GM12878 (cell line): ENCODE data around the gene C4orf36. TPM values are rescaled to one million over a fixed set of nuclear protein-coding genes. Genes with fewer than 3 reads are reported as not detected.

Source experiments
- ATAC-seq: fragments of 200-7000 bp; cut with Tn5 transposase; 3 replicates; pipeline ENCODE4 v1.9.1; 2020; ENCODE audit warnings: mild to moderate bottlenecking, moderate library complexity
- BruUV-seq: library from RNA; stranded (reverse); fragments of 400-500 nt; replicated peaks from 2 replicates; lab custom pipeline; 2021; lab: Mats Ljungman, UMichigan
- CTCF ChIA-PET: fragments of 300-600 bp; sonication (Branson Sonifier 250); formaldehyde crosslinking; extraction: SDS; loops from one replicate; lab custom pipeline; 2021; ENCODE audit warnings: inconsistent platforms; lab: Yijun Ruan, JAX
- POLR2A ChIA-PET: fragments of 350-600 bp; formaldehyde crosslinking; extraction: SDS; loops from one replicate; lab custom pipeline; 2021; ENCODE audit warnings: inconsistent platforms; lab: Charles Lee
- RAD21 ChIA-PET: fragments of 300-600 bp; sonication (Branson Sonifier 250); formaldehyde crosslinking; loops from one replicate; lab custom pipeline; 2023; ENCODE audit warnings: antibody characterized with exemption; ENCODE audit not compliant: unreplicated experiment; lab: Charles Lee
- SMC1A ChIA-PET: fragments of 300-600 bp; sonication (Branson Sonifier 250); formaldehyde crosslinking; loops from one replicate; lab custom pipeline; 2023; ENCODE audit not compliant: unreplicated experiment, uncharacterized antibody; lab: Charles Lee
- DNase-seq: peaks from one replicate; pipeline ENCODE4 v3.0.0-alpha.2; 2011; ENCODE audit warnings: low read depth, low spot score
- FAIRE-seq: peaks from 3 replicates; lab custom pipeline; 2011; peaks lifted over from hg19 to GRCh38; lab: Jason Lieb, UNC
- H2AFZ ChIP-seq: 2 replicates; pipeline ENCODE4 v1.6.0; 2011; ENCODE audit warnings: low read depth, low read length, control low read depth; ENCODE audit not compliant: control insufficient read depth
- H3K27ac ChIP-seq: 2 replicates; pipeline ENCODE4 v1.5.1; 2011; ENCODE audit warnings: control low read depth; ENCODE audit not compliant: control insufficient read depth, insufficient read depth
- H3K27me3 ChIP-seq, 2 experiments: replicated peaks in 1 of 2; 2 replicates each; pipeline versions ENCODE4 v1.6.0 to v1.6.1; 2011; ENCODE audit warnings: low read length in 1 of 2; ENCODE audit not compliant: control insufficient read depth in 2 of 2, insufficient read depth in 2 of 2
- H3K36me3 ChIP-seq, 2 experiments: 2 replicates each; pipeline ENCODE4 v1.5.1; 2011; ENCODE audit warnings: low read length in 1 of 2; ENCODE audit not compliant: control insufficient read depth in 2 of 2, insufficient read depth in 2 of 2
- H3K4me1 ChIP-seq: 2 replicates; pipeline ENCODE4 v1.6.1; 2011; ENCODE audit warnings: mild to moderate bottlenecking, low read length, moderate library complexity, mixed read lengths; ENCODE audit not compliant: control insufficient read depth, insufficient read depth
- H3K4me2 ChIP-seq: 2 replicates; pipeline ENCODE4 v1.6.0; 2011; ENCODE audit warnings: control low read depth; ENCODE audit not compliant: control insufficient read depth, insufficient read depth
- H3K4me3 ChIP-seq: fragments of 200-600 bp; sonication (generic); 2 replicates; pipeline ENCODE4 v1.5.1; 2016
- H3K79me2 ChIP-seq: 2 replicates; pipeline ENCODE4 v1.6.0; 2011; ENCODE audit warnings: low read length; ENCODE audit not compliant: control insufficient read depth, insufficient read depth
- H3K9ac ChIP-seq: 2 replicates; pipeline ENCODE4 v1.8.0; 2011; ENCODE audit warnings: low read length, control low read depth, mixed read lengths; ENCODE audit not compliant: control insufficient read depth, insufficient read depth
- H3K9me3 ChIP-seq: replicated peaks from 3 replicates; pipeline ENCODE4 v1.5.1; 2011; ENCODE audit warnings: mild to moderate bottlenecking, low read length; ENCODE audit not compliant: control insufficient read depth, insufficient read depth
- H4K20me1 ChIP-seq: 2 replicates; pipeline ENCODE4 v1.6.0; 2011; ENCODE audit not compliant: control insufficient read depth, insufficient read depth
- CREM ChIP-seq: IDR thresholded peaks from 2 replicates; pipeline ENCODE4 v1.6.1; 2014; ENCODE audit warnings: antibody characterized with exemption, low read depth
- EGR1 ChIP-seq, 2 experiments: IDR thresholded peaks; 1 replicate in 1 of 2; 2 replicates in 1 of 2; pipeline ENCODE4 v1.6.1; 2011 to 2012; ENCODE audit warnings: low read depth in 2 of 2, low read length in 2 of 2, borderline replicate concordance in 1 of 2, mild to moderate bottlenecking in 1 of 2, moderate library complexity in 1 of 2
- ESRRA ChIP-seq: IDR thresholded peaks from 2 replicates; pipeline ENCODE4 v1.6.1; 2012; ENCODE audit warnings: mild to moderate bottlenecking, low read length, improper control_type of control experiment
- MTA2 ChIP-seq: fragments of 450-650 bp; IDR thresholded peaks from 2 replicates; pipeline ENCODE4 v1.6.1; 2016; ENCODE audit warnings: low read depth, mild to moderate bottlenecking, moderate library complexity
- NBN ChIP-seq: fragments of 450-650 bp; IDR thresholded peaks from 2 replicates; pipeline ENCODE4 v1.6.1; 2016
- NFXL1 ChIP-seq: fragments of 450-650 bp; IDR thresholded peaks from 2 replicates; pipeline ENCODE4 v1.6.1; 2017; ENCODE audit warnings: antibody characterized with exemption, mild to moderate bottlenecking, borderline replicate concordance
- POLR2AphosphoS2 ChIP-seq: IDR thresholded peaks from 2 replicates; pipeline ENCODE4 v1.6.1; 2011; ENCODE audit warnings: low read depth, mild to moderate bottlenecking, low read length, improper control_type of control experiment, moderate library complexity
- RB1 ChIP-seq: fragments of 450-650 bp; formaldehyde crosslinking; IDR thresholded peaks from 2 replicates; pipeline ENCODE4 v1.6.1; 2017; ENCODE audit warnings: mild to moderate bottlenecking, borderline replicate concordance
- RCOR1 ChIP-seq: conservative IDR thresholded peaks from 2 replicates; pipeline ENCODE4 v1.6.1; 2012; ENCODE audit warnings: low read depth, low read length, improper control_type of control experiment
- TAF1 ChIP-seq: IDR thresholded peaks from 2 replicates; pipeline ENCODE4 v1.6.1; 2011; ENCODE audit warnings: mild to moderate bottlenecking, low read depth, low read length, borderline replicate concordance
- ZZZ3 ChIP-seq: IDR thresholded peaks from 2 replicates; pipeline ENCODE4 v1.6.1; 2011; ENCODE audit warnings: low read depth; ENCODE audit not compliant: control insufficient read depth, insufficient read length
- WGBS: methylation state at CpG from one replicate; pipeline ENCODE4 v1.1.6; 2016; ENCODE audit warnings: low lambda C conversion rate; ENCODE audit not compliant: insufficient replicate concordance, insufficient coverage; ENCODE audit errors: missing lambda C conversion rate; 5-methylcytosine and 5-hydroxymethylcytosine counted together
- in situ Hi-C: fragments of 300-500 bp; cut with MboI; formaldehyde crosslinking; loops from 9 replicates; pipeline ENCODE4 v1.14.3; 2018; ENCODE audit warnings: mixed read lengths
- intact Hi-C: fragments of 100-400 bp; cut with micrococcal nuclease; formaldehyde crosslinking; loops from one replicate; pipeline ENCODE4 v1.14.2; 2022; ENCODE audit not compliant: unreplicated experiment
- polyA plus RNA-seq, 11 experiments: library from polyadenylated mRNA; depleted of rRNA in 4 of 11; unstranded in 6 of 11; stranded (reverse) in 5 of 11; fragments of >200 nt; fragmentation: Nextera tagmentation in 4 of 11; fragmentation: Illumina TruSeq in 1 of 11; extraction: Ambion mirVana in 4 of 11; extraction: Trizol in 1 of 11; gene quantifications; 1 replicate in 1 of 11; 2 replicates in 10 of 11; pipeline versions ENCODE4 v1.2.1 to v1.2.3, GENCODE V29; 2011 to 2016; ENCODE audit warnings: inconsistent platforms in 2 of 11, missing spikeins in 2 of 11, low read depth in 1 of 11
- total RNA-seq, 4 experiments: library from RNA; depleted of rRNA in 3 of 4; stranded (reverse); fragments of >200 nt in 3 of 4; fragmentation: Illumina TruSeq in 1 of 4; extraction: Trizol in 1 of 4; gene quantifications; 2 replicates each; pipeline versions ENCODE4 v1.2.1 to v1.2.3, GENCODE V29; 2013 to 2021
- TF ChIP-seq, protein P1 (sequence below): fragments of 450-650 bp; formaldehyde crosslinking; IDR thresholded peaks from 2 replicates; pipeline ENCODE4 v1.4.0; 2022; ENCODE audit warnings: mild to moderate bottlenecking, moderate library complexity

The C4orf36 gene
- total and polyA plus RNA-seq, 10 of the 15 experiments (the other 5 are each of a cell fraction or from before 2014, with no cell fraction given): 0.35 to 2.7 (median 1.3) TPM; not detected in 2

DNA sequence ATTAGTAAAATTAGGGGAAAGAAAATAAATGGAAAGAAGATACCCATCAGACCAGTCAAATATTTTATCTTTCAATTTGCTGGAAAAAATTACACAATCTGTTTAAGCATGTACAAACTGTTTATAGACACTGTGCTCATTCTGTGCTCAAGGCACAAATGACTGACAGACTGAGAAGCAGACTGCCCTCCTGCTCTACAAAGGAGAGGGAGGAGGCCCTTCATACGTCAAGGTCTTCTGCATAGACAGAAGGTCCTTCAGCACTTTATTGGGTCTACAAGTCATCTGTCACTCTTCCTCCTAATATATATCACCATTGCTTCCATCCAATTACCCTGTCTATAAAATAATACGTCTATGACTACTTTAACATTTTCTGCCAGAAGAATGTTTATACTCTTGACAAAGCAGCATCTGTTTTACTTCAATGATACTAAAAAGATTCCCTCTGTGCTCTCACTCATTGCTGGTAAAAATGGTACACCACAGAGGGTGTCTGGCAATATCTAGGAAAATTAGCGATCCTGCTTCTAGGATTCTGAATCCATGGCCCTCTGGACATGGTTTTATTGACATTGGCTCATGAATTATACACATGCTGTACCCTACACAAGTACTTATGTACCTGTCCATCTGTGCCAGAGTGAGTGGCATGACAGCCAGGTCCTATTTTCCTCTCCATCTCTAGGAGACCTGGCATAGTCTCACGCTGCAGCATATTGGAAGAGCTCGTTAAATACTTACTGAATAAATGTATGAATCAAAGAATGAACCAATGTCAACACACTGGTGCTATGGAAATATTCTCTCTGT lies 54.3 kb downstream of the C4orf36 start:
- TF ChIP-seq, protein P1, sequence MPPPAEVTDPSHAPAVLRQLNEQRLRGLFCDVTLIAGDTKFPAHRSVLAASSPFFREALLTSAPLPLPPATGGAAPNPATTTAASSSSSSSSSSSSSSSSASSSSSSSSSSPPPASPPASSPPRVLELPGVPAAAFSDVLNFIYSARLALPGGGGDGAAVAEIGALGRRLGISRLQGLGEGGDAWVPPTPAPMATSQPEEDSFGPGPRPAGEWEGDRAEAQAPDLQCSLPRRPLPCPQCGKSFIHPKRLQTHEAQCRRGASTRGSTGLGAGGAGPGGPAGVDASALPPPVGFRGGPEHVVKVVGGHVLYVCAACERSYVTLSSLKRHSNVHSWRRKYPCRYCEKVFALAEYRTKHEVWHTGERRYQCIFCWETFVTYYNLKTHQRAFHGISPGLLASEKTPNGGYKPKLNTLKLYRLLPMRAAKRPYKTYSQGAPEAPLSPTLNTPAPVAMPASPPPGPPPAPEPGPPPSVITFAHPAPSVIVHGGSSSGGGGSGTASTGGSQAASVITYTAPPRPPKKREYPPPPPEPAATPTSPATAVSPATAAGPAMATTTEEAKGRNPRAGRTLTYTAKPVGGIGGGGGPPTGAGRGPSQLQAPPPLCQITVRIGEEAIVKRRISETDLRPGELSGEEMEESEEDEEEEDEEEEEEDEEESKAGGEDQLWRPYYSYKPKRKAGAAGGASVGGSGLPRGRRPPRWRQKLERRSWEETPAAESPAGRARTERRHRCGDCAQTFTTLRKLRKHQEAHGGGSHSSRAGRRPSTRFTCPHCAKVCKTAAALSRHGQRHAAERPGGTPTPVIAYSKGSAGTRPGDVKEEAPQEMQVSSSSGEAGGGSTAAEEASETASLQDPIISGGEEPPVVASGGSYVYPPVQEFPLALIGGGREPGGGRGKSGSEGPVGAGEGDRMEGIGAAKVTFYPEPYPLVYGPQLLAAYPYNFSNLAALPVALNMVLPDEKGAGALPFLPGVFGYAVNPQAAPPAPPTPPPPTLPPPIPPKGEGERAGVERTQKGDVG (CRISPR knock-in tag): no peak
- no peak for TF ChIP-seq ESRRA
- TF ChIP-seq TAF1: no peak
- TF ChIP-seq CREM: no peak
- no peak for TF ChIP-seq ZZZ3
- no peak for TF ChIP-seq NFXL1
- TF ChIP-seq NBN: no peak
- no peak for TF ChIP-seq EGR1 (IDR thresholded peaks at IDR 0.05; ENCODE audit: borderline replicate concordance in 1 of 2, low read depth in 2 of 2, low read length in 2 of 2)
- no peak for TF ChIP-seq MTA2
- TF ChIP-seq RCOR1: no peak
- TF ChIP-seq POLR2AphosphoS2: no peak
- TF ChIP-seq RB1: no peak
- FAIRE-seq (no peak), DNase-seq (no peak), ATAC-seq (no peak)
- WGBS: 55% methylated on average over 5 of the region's 5 CpGs
- intact Hi-C loops: no loop called here
- Histone ChIP-seq H3K27ac (no peak overlapping the region), H3K4me1 (no peaks in the 10 kb centered on the region), H3K79me2 (no peaks in the 10 kb centered on the region), H4K20me1 (no peaks in the 10 kb centered on the region), H2AFZ (no peak overlapping the region), H3K4me2 (no peak overlapping the region), H3K4me3 (no peak overlapping the region), H3K9ac (no peak overlapping the region), H3K36me3 (no peaks in the 10 kb centered on the region), H3K27me3 (no peaks in the 10 kb centered on the region), H3K9me3 (no peaks in the 10 kb centered on the region)
- ChIA-PET RAD21 (no interaction called here), SMC1A (no interaction called here), CTCF (no interaction called here), POLR2A (no interaction called here)
- no TSS peak for BruUV-seq
- in situ Hi-C loops: no loop called here
